Inflammatory macrophage (primary cell): ENCODE results near the gene C16orf96.

Source experiments
- DNase-seq, 2 donors: peaks; one replicate each; pipeline ENCODE4 v3.0.0-alpha.2; 2020 to 2022
- total RNA-seq, 18 experiments: gene quantifications; one replicate each; lab custom pipeline; 2026; ENCODE audit warnings: mixed read lengths in 6 of 18, inconsistent platforms in 2 of 18; lab: John Stamatoyannopoulos, UW

The C16orf96 gene
- 0 to 0.34 (median 0.13) reads per million in 18 experiments for total RNA-seq

DNA sequence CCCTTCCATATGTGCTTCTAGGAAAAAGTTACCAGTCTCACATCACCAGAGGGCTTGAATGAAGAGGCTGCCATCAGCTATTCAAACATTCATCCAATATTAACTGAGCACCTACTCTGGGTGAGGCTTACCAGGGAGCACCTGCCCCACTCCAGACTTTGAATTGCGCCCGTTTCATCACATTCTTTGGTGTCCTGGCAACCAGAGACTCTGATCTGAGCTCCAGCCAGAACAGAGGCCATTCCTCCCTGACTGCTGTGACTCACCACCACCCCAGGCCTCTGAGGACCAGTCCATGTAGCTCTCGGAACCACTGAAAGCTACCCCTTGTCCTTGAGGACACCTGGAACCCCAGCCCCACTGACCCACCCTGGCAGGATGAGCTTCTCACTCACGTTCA is at the start of gene C16orf96:
Gene C16orf96 (plus strand): TSS at position 229 of the 400 bp plus-strand sequence. CDS start 150 bp downstream, at position 379.
- DNase-seq, result no peak

DNA sequence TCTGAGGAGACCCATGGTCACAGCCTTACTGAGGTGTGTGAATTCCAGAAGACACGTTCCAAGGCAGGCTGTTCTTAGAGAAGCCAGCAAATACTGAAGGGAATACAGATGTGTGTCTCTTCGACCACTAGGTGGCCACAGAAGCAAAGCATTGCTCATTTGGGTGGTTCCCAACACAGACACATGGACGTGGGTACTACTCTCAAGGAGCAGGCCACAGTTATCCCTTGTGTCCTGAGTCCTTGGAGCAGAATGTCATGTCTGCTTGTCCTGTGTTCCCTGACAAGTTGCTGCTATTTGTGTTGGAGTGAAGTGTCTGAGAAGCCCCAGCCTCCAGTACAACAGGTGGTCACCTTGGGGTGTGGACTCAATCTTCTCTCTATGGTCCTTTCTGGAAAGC is 49.7 kb upstream of the C16orf96 start:
- DNase-seq, result peak; percentile 74 to 81

DNA sequence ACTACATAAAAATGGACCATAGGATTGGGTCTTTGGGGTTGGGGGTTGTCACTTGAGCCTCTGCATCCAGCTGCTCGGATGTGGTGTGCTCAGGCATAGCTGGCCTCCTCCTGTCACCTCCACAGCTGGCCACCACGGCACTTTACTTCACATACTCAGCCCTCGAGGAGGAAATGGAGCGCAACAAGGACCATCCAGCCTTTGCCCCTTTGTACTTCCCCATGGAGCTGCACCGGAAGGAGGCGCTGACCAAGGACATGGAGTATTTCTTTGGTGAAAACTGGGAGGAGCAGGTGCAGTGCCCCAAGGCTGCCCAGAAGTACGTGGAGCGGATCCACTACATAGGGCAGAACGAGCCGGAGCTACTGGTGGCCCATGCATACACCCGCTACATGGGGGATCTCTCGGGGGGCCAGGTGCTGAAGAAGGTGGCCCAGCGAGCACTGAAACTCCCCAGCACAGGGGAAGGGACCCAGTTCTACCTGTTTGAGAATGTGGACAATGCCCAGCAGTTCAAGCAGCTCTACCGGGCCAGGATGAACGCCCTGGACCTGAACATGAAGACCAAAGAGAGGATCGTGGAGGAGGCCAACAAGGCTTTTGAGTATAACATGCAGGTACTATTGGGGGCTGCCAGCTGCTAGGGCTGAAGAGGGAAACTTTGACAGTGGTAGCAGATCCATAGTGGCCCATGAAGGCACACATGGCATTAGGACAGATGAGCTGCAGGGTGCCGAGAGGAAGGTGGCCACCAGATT is 48.4 kb upstream of the C16orf96 start:
- no peak for DNase-seq

DNA sequence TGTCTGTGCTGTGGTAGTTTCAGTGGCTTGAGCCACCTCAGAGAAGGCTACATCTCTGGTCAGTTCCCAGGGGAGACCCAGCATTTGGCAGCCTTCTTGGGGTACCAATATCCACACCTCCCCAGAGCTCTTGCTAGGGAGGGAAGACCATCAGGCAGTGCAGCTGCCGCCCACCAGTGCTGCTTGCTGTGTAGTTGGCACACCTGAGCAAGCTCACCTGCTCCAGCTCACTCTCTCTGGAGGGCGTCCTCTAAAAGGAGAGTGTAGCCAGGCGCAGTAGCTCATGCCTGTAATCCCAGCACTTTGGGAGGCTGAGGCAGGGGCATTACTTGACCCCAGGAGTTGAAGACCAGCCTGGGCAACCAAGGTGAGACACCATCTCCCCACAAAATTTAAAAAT is 47.3 kb upstream of the C16orf96 start:
- DNase-seq, result no peak

DNA sequence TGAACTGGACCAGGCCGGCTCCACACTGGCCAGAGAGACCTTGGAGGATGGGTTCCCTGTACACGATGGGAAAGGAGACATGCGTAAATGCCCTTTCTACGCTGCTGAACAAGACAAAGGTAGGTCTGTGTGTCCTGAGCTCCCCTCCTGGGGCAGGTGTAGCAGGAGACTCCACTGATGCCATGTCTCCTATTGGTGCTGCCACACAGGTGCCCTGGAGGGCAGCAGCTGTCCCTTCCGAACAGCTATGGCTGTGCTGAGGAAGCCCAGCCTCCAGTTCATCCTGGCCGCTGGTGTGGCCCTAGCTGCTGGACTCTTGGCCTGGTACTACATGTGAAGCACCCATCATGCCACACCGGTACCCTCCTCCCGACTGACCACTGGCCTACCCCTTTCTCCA is 46.7 kb upstream of the C16orf96 start:
- DNase-seq, result no peak

DNA sequence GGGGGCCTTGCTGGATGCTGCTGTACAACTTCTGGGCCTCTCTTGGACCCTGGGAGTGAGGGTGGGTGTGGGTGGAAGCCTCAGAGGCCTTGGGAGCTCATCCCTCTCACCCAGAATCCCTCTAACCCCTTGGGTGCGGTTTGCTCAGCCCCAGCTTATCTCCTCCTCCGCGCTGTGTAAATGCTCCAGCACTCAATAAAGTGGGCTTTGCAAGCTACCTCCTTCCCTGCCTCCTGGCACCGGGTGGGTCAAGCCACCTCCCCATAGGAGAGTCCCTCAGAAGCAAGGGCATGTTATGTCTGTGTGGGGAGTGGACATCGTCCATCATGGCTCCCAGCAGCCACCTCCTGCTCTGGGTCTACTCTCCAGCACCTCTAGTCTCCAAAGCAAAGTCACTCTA is 46.0 kb upstream of the C16orf96 start:
- no peak for DNase-seq

DNA sequence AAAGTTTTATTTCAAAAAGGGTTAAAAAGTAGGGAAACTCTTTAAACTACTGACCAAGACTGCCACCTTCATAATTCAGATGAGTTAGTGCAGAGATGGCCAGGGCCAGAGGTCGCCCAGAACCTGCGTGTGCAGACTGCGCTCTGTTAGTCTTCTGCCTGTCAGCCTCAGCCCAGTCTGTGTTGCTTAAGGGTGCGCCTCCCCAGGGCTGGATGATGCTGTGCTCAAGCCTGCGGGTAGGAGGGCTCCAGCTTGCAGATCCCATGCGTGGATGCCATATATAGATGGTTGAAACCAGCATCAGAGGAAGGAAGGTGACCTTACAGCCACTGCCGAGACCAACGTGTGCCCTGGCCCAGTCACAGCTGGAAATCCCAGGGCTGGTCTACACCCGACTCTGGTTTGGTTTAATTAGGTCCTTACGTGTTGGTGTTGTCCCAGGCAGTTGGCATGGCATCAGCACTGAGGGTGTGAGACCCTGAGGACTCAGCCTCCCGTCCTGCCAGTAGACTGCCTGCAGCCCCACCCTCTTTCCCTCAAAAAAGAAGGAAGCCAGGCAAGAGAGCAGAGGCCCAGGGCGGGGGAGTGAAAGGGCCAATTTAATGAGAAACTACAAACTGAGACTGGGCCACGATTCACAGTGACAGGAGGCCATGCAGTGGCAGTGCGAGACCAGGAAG is 45.3 kb upstream of the C16orf96 start:
- peak; percentile 38 to 48 for DNase-seq

DNA sequence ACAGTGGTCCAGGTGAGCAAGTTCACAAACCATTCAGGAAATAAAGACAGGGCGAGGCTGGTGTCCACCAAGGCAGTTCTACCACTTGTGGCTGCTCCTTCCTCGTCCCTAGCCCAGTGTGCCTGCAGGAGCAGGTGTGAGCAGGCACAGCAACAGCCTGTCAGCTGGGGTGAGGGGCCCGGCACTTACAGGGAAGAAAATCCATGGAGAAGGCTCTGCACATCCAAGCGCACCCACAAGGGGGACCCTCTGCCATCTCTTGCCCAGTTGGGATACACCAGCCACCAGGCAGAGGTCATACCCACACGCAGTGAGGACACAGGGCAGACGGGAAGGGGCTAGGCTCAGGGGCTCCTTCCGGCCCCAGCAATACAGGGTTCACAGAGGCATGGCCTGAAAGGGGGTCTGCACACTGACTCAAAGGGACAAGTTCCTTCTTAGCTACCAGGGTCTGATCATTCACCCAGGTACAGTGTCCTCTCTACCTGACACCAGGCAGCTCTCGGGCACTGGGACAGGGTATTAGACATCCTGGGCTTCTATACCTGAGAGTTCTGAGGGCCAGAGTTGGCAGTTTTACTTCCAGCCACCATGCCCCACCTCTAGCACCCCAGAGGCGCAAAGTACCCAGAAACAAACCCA is 44.6 kb upstream of the C16orf96 start:
- DNase-seq, result peak; percentile 29 to 39

DNA sequence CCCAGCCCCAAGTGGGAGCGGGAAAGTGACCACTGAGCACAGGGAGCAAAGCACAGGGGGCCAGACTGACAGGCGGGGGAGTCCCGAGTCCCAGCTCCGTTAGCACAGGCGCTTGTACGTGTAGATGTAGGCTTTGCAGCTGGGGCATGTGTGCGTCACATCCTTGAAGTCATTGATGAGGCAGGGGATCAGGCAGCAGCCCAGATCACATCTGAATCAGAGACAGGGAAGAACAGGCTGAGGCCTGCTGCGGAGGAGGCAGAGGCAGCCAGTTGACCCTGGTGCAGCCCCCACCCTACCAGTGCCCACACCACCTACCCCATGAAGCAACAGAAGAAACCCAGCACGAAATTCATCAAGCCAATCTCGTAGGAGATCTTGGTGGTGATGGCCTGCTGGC is 43.7 kb upstream of the C16orf96 start:
- no peak for DNase-seq

DNA sequence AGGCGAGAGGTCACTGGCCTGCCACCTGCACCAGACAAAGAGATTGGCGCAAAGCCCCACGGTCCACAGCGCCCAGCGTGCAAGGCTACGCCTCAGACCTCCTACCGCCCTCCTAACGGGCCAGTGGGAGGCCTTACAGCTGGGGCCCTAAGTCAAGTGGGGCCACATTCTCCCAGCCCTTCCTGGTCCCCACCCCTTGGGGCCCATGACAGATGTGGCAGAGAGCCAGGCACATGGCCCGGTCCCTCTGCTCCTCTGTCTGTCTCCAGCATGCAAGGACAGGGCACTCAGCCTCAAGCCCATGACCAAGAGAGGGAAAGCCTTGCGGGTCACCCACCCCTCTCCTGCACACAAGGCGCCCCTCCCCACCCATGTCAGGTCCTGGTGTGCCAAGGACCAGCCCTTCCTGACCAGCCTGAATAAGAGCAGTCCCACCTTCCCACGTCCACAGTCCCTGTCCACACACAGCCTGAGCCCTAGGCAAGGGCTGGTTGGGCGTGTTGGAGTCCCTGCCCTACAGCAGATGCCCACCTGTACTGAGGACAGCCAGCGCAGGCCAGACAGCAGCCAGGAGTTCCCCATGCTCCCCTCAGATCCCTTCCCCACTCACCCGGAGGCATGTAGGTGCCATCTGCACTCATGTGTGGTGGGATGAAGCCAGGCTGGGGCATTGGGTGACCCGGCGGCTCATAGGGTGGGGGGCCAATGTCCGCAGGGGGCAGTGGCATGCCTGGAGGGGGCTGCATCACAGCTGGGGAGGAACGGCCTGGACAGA is 42.9 kb upstream of the C16orf96 start:
- no peak for DNase-seq

DNA sequence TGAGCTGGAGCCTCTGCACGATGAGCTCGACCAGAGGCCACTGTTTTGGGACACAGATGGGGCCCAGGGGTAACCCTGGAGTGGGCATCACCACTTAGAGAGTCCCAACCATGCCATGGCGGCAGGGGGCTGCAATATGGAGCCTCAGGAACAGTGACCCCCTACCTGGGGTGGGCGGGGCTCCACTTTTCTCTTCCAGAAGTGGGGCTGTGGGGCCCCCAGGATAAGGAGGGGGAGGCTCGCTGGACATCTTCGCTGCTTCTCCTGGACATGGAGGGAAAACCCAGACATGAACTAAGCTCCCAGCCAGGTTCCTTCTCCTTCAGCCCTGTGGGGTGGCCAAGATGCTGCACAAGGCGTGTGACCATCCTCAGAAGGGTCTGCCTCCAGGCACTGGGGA is 42.3 kb upstream of the C16orf96 start:
- DNase-seq, result no peak

DNA sequence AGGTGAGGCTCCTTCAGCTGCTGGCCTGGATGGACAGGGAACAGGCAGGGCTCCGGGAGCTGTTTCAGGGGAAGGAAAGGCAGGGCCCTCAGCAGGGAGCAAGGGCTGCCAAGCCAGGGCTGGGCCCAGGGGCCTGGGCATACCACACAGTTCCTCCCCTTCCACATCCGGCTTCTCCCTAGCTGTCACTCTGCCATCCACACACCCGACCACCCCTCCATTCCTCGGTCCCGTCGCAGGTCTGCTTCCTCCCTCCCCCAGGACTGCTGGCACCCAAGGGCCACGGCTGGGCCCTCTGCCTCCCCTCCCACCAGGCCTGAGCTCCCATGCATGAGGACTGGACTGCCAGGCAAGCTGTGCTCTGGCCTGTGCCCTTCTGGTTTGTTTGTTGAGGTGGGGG is 41.5 kb upstream of the C16orf96 start:
- no peak for DNase-seq

DNA sequence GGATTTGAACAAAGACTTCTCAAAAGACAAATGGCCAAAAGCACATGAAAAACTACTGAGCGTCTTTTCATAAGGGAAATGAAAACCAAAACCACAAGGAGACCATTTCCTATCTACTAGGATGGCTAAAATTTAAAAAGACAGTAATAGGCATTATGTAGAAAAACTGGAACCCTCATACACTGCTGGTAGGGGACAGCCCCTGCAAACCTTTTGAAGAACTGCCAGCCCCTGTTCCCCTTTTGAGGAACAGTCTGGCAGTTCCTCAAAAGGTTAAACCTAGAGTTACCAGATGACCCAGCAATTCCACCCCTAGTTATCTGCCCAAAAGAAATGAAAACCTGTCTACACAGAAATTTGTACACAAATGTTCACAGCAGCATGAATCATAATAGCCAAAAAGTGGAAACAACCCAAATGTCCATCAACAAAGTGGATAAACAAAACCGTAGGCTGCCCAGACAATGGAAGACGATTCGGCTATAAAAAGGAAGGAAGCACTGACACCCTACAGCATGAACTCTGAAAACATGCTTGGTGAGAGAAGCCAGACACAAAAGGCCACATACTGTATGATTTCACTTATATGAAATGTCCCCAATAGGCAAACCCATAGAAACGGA is 40.4 kb upstream of the C16orf96 start:
- DNase-seq, result peak; percentile 88 to 92

DNA sequence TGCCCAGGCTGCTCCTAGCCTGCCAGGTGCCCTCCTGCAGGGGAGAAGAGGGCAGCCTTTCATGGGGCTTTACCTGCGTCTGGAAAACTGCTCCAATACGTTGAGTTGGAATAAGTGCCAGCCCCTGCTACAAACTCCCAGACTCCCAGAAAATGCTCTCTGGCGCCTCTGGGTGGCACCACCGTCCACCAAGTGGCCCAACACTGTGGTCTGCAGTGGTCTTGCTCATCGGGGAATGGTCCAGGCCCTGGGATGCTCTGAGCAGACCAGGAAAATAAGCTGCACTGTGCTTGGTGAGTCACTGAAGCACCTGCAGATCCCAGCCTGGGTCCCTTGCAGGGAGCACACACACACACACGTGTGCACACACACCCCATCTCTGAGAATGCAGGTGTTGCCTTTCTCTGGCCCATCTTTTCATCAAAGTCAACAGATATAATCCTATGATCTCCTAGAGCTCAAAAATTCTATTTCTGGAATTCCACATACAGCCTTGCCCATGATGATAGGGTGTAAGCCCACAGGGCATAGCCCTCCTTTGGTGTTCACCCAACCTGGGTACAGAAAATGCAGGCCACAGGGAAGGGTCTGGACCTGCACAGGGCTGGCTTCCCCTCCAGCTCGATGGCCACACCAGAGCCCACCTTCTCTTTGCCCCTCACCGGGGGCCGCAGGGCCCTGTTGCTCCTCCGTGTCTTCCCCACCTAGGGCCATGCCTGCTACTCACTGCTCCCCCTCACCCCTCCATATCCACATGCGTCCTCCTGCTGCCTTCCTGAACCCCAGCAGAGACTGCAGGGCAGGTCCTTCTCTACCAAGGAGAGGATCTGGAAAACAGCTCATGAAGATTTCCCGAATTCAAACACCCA is 38.1 kb upstream of the C16orf96 start:
- DNase-seq, result peak in 1 of 2 donors; percentile 23

DNA sequence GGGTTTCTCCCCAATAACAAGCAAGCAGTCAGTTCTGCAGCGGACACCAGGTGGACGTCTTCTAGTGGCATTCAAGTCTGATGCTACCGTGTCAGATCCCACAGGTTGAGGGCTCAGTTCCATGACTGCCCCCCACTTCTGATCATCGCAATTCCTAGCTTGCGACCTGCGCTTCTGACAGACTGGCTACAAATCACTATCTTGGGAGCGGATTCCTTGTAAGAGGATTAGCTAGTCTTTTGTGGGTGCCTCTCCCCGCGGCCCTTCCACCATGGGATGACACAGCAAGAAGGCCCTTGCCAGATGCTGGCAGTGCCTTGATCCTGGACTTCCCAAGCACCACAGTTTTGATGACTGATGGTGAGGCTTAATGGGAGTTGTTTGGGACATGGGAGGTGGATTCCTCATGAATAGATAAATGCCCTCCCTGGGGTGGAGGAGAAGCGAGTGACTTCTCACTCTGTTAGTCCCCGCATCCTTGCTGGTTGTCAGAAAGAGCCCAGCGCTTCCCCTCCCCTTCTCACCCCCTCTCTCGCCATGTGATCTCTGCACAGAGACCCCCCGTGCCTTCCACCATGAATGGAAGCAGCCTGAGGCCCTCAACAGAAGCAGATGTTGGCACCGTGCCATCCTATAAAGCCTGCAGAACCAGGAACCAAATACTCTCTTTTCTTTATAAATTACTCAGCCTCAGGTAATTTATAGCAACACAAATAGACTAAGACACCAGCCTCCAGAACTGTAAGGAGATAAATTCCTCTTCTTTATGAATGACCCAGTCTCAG is 36.7 kb upstream of the C16orf96 start:
- no peak for DNase-seq

DNA sequence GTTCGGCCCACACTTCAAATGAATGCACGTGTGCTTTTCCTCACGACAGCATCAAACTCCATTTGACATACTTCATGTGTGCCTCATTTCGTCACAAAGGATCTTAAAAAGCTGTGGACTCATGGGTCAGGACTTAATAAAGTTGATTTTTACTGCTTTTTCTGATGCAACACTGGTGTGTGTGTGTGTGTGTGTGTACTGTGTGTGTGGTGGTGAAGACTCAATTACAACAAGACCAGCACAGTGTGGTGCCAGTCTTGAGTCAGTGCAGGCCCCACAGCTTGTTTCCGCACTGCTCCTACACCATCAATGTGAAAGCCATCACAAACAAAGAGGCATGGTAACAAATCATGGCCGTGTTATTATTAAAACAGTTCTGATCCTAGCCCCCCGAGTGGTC is 35.2 kb upstream of the C16orf96 start:
- DNase-seq, result no peak

DNA sequence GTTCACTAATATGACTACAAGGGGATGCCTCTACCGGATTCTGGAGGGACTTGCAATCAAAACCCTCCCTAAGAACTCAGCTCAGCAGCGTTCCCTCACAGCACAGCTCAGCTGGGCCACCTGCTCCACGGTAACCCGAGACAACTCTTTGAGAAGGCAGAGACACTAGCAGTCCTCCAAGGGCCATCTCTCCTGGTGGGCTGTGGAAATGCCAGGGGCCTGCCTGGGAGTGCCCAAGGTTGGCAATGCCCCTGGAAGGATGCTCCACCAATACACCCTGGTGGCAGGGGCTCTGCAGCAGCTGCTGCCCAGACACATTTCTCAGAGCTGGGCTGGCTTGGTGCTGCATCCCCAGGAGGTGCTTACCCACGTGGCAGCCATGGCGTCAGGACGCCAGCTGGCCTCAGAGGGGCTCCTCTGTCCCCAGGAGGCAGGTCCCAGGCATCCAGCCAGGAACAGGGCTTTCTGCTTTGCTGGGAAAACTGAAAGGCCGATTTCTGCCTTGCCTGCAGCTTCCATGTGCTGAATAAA is 34.0 kb upstream of the C16orf96 start:
- no peak for DNase-seq

DNA sequence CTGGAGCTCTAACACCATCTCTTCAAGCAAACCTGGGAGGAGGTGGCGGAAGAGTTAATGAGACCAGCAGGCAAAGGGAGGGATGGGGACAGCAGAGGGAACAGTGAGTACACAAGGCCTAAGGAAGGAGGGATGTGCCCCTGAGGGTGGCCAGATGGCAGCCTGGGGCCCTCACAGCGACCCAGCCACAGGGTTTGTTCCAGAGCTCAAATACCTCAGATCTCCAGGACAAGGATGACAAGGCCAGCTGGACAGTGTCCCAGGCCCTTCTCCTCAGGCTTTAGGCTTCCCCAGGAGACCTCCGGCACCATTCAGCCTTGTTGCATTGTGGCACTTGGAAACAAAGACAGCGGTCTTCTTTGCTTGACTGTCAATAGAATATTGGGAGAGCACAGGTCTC is 32.5 kb upstream of the C16orf96 start:
- no peak for DNase-seq

DNA sequence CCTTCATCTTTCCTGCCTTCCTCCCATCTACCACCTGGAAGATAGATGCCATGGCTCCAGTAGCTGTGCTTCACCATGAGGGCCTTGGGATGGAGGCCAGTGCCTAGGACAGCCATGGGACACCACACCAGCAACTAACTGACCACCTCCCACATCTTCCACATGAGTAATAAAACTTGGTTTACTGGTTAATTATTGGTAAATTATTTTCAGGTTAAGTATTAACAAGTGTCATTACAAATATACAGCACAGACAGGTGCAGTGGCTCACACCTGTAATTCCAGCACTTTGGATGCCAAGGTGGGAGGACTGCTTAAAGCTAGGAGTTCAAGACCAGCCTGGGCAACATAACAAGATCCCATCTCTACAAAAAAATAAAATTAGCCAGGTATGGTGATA is 31.6 kb upstream of the C16orf96 start:
- no peak for DNase-seq

DNA sequence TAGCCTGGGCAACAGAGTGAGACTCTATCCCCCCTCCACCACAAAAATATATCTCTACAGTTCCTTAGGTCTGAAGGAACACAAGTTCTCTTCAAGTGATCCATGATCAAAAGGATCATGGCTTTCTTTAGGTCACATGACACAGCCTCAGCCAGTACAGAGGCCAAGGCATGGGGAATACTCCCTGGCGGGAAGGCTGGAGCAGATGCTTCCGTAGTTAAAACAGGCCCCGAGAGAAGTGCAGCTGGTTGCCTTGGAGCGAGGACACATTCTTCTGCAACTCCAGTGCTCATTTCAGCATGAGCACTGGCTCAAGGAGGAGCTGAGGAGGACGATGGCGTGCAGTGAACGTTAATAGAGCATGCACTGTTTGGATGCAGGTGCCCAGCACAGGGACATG is 31.1 kb upstream of the C16orf96 start:
- DNase-seq, result no peak
